ENCODE measurements around the gene NDUFS2.

The NDUFS2 gene

DNA sequence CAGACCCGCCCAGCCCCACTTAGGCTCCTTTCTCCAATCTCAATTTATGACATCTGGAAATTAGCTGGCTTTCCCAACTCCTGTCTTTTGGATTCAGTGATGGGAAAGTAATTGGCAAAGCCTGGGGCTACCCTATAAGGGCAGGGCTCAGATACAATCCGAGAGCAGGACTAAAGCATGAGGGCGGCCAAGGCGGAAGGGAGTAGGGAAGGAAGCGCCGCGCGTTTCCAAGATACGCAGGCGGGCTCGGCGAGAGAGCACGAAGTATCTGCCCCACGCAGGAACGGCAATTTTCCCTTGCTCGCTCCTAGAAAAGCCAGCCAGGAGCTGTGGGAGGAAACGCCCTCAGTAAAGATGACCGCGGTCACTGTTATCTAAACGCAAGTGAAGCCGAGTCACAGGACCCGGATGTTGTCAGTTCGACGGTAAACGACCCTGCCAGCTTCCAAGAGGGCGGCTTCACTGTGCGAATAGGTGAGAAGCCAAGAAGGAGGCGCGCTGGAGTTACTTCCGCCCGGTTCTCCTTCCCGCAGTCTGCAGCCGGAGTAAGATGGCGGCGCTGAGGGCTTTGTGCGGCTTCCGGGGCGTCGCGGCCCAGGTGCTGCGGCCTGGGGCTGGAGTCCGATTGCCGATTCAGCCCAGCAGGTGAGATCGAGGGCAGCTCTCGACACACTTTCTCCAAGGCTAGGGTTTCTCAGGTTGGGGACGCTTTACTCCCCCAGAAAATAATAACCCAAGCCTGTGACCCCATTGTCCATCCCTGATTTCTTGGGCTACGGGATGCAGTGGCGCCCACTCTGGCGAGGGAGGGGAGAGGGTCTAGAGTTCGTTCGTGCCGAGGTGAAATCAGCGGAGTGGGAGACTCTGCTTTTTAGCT is at the start of gene NDUFS2:
Gene NDUFS2, plus strand, starts transcription at position 532 of the 877 bp plus-strand sequence. Its CDS starts 19 bp downstream, at position 551.
- Histone ChIP-seq H3K4me3 (ENCODE audit: low read length in 2 of 2) (peak within 1 kb of the TSS; percentile 99), H3K9ac (ENCODE audit: low read length in 2 of 2) (peak within 1 kb of the TSS; percentile 96 to 98), H3K27me3 (ENCODE audit: control insufficient read depth in 1 of 2, insufficient read depth in 2 of 2, low read length in 2 of 2) (no peaks in the 10 kb centered on the region), H3K9me3 (ENCODE audit: control insufficient read depth in 2 of 2, low read length in 2 of 2) (no peaks in the 10 kb centered on the region), H3K4me1 (ENCODE audit: control insufficient read depth, insufficient read depth, low read length) (peaks cover 59% of the 10 kb centered on the region), H3K36me3 (ENCODE audit: control insufficient read depth in 2 of 2, insufficient read depth in 2 of 2, low read length in 2 of 2) (peaks cover 4 to 14% of the 10 kb centered on the region in 2 donors), H3K27ac (ENCODE audit: low read length) (peak within 1 kb of the TSS; percentile 99)

- H3K9ac ChIP-seq (ENCODE audit: low read length in 2 of 2): peak overlapping the region in 1 of 2 donors; percentile 97
Observed at GRCh38 chr1:161153176-161153575, 49.0 kb upstream of the NDUFS2 start.

DNA sequence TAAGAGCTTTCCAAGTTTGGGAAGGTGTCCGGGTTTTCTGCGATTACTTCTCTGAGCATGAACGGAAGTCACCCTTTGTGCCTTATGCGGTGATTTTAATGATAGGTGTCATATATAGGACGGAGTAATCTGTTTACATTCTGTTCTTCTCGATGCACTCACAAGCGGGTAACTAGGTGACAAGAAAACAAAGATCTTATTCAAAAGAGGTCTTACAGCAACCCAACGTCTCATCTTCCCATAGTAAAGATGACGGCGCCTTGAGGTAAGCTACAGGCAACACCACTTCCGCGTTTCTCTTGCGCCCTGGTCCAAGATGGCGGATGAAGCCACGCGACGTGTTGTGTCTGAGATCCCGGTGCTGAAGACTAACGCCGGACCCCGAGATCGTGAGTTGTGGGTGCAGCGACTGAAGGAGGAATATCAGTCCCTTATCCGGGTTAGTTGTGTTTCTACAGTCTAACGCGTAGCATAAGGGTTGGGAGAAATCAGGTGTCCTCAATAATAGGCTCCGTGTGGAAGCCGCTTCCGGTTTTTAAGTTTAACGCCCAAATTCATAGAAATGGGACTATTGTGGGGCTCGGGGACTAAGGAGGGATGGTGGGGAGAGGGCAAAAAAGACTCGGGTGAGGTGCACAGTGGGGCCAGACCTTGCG is 48.4 kb upstream of the NDUFS2 start, which contains the start of gene UFC1:
Gene UFC1, plus strand, starts transcription at position 297 of the 656 bp plus-strand sequence. Its CDS starts 20 bp downstream, at position 317.
- Histone ChIP-seq H3K9me3 (ENCODE audit: control insufficient read depth in 2 of 2, low read length in 2 of 2) (no peaks in the 10 kb centered on the region), H3K4me1 (ENCODE audit: control insufficient read depth, insufficient read depth, low read length) (peaks cover 9% of the 10 kb centered on the region), H3K27ac (ENCODE audit: low read length) (peak within 1 kb of the TSS; percentile 95), H3K27me3 (ENCODE audit: control insufficient read depth in 1 of 2, insufficient read depth in 2 of 2, low read length in 2 of 2) (no peaks in the 10 kb centered on the region), H3K36me3 (ENCODE audit: control insufficient read depth in 2 of 2, insufficient read depth in 2 of 2, low read length in 2 of 2) (peaks cover 9 to 13% of the 10 kb centered on the region in 2 donors), H3K9ac (ENCODE audit: low read length in 2 of 2) (peak within 1 kb of the TSS; percentile 97 to 100), H3K4me3 (ENCODE audit: low read length in 2 of 2) (peak within 1 kb of the TSS; percentile 93 to 100)

More at GRCh38 chr1:161153176-161153575, 49.0 kb upstream of the NDUFS2 start:
- H3K4me1 ChIP-seq (ENCODE audit: control insufficient read depth, insufficient read depth, low read length): peaks cover 3% of the 10 kb centered on the region
- H3K9me3 ChIP-seq (ENCODE audit: control insufficient read depth in 2 of 2, low read length in 2 of 2): no peaks in the 10 kb centered on the region
- no peaks in the 10 kb centered on the region for H3K27me3 ChIP-seq (ENCODE audit: control insufficient read depth in 1 of 2, insufficient read depth in 2 of 2, low read length in 2 of 2)
- H3K27ac ChIP-seq (ENCODE audit: low read length): peak overlapping the region; percentile 95
- peak overlapping the region; percentile 56 to 100 for H3K4me3 ChIP-seq (ENCODE audit: low read length in 2 of 2)
- H3K36me3 ChIP-seq (ENCODE audit: control insufficient read depth in 2 of 2, insufficient read depth in 2 of 2, low read length in 2 of 2): peaks cover 9 to 10% of the 10 kb centered on the region in 2 donors

GRCh38 chr1:161157867-161158266 is 44.3 kb upstream of the NDUFS2 start:
- H3K4me1 ChIP-seq (ENCODE audit: control insufficient read depth, insufficient read depth, low read length): peaks cover 34% of the 10 kb centered on the region
- no peak overlapping the region for H3K9ac ChIP-seq (ENCODE audit: low read length in 2 of 2)
- H3K27me3 ChIP-seq (ENCODE audit: control insufficient read depth in 1 of 2, insufficient read depth in 2 of 2, low read length in 2 of 2): no peaks in the 10 kb centered on the region
- no peaks in the 10 kb centered on the region for H3K9me3 ChIP-seq (ENCODE audit: control insufficient read depth in 2 of 2, low read length in 2 of 2)
- peaks cover 9 to 25% of the 10 kb centered on the region in 2 donors for H3K36me3 ChIP-seq (ENCODE audit: control insufficient read depth in 2 of 2, insufficient read depth in 2 of 2, low read length in 2 of 2)
- no peak overlapping the region for H3K4me3 ChIP-seq (ENCODE audit: low read length in 2 of 2)
- no peak overlapping the region for H3K27ac ChIP-seq (ENCODE audit: low read length)

DNA sequence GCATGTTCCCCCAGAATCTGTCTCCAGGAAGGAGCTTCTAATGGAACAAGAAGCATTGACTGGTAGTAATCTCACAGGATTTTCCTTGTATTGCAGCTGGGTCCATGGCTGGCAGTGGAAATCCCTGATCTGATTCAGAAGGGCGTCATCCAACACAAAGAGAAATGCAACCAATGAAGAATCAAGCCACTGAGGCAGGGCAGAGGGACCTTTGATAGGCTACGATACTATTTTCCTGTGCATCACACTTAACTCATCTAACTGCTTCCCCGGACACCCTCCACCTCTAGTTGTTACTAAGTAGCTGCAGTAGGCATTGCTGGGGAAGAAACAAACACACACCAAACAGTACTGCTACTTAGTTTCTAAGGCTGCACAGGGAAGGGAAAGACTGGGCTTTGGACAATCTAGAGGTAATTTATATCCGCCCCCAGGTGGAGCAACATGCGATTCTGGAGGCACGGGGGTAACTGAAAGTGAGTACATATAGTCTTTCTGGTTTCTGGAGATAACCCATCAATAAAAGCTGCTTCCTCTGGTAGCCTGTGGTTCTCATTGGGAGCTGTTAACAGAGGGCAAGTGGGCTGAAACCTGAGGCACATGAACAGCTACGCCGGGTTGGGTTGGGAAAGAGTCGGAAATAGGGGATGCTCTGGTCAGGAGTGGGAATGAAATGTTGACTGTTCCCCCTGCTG is 43.7 kb upstream of the NDUFS2 start:
- H3K36me3 ChIP-seq (ENCODE audit: control insufficient read depth in 2 of 2, insufficient read depth in 2 of 2, low read length in 2 of 2): peaks cover 9 to 31% of the 10 kb centered on the region in 2 donors
- peak overlapping the region; percentile 78 to 89 for H3K9ac ChIP-seq (ENCODE audit: low read length in 2 of 2)
- H3K27ac ChIP-seq (ENCODE audit: low read length): peak overlapping the region; percentile 83
- peaks cover 34% of the 10 kb centered on the region for H3K4me1 ChIP-seq (ENCODE audit: control insufficient read depth, insufficient read depth, low read length)
- H3K9me3 ChIP-seq (ENCODE audit: control insufficient read depth in 2 of 2, low read length in 2 of 2): no peaks in the 10 kb centered on the region
- H3K4me3 ChIP-seq (ENCODE audit: low read length in 2 of 2): peak overlapping the region in 1 of 2 donors; percentile 90
- H3K27me3 ChIP-seq (ENCODE audit: control insufficient read depth in 1 of 2, insufficient read depth in 2 of 2, low read length in 2 of 2): no peaks in the 10 kb centered on the region

GRCh38 chr1:161159087-161159912 is 42.9 kb upstream of the NDUFS2 start, which contains the start of gene USP21:
Gene USP21 (plus strand): TSS chr1:161159500. CDS start chr1:161160641, 1,141 bp downstream.
- peaks cover 34% of the 10 kb centered on the region for H3K4me1 ChIP-seq (ENCODE audit: control insufficient read depth, insufficient read depth, low read length)
- no peaks in the 10 kb centered on the region for H3K9me3 ChIP-seq (ENCODE audit: control insufficient read depth in 2 of 2, low read length in 2 of 2)
- peak within 1 kb of the TSS; percentile 90 to 97 for H3K4me3 ChIP-seq (ENCODE audit: low read length in 2 of 2)
- no peaks in the 10 kb centered on the region for H3K27me3 ChIP-seq (ENCODE audit: control insufficient read depth in 1 of 2, insufficient read depth in 2 of 2, low read length in 2 of 2)
- H3K36me3 ChIP-seq (ENCODE audit: control insufficient read depth in 2 of 2, insufficient read depth in 2 of 2, low read length in 2 of 2): peaks cover 9 to 38% of the 10 kb centered on the region in 2 donors
- H3K27ac ChIP-seq (ENCODE audit: low read length): peak within 1 kb of the TSS; percentile 83
- peak within 1 kb of the TSS; percentile 87 to 89 for H3K9ac ChIP-seq (ENCODE audit: low read length in 2 of 2)

- Histone ChIP-seq H3K4me3 (ENCODE audit: low read length in 2 of 2) (peak overlapping the region; percentile 90 to 97), H3K36me3 (ENCODE audit: control insufficient read depth in 2 of 2, insufficient read depth in 2 of 2, low read length in 2 of 2) (peaks cover 9 to 40% of the 10 kb centered on the region in 2 donors), H3K9ac (ENCODE audit: low read length in 2 of 2) (peak overlapping the region; percentile 87 to 89), H3K9me3 (ENCODE audit: control insufficient read depth in 2 of 2, low read length in 2 of 2) (no peaks in the 10 kb centered on the region), H3K4me1 (ENCODE audit: control insufficient read depth, insufficient read depth, low read length) (peaks cover 32% of the 10 kb centered on the region), H3K27me3 (ENCODE audit: control insufficient read depth in 1 of 2, insufficient read depth in 2 of 2, low read length in 2 of 2) (no peaks in the 10 kb centered on the region), H3K27ac (ENCODE audit: low read length) (peak overlapping the region; percentile 83)
Observed at GRCh38 chr1:161159913-161160243, 42.3 kb upstream of the NDUFS2 start.

- peaks cover 40% of the 10 kb centered on the region for H3K4me1 ChIP-seq (ENCODE audit: control insufficient read depth, insufficient read depth, low read length)
- peaks cover 9 to 40% of the 10 kb centered on the region in 2 donors for H3K36me3 ChIP-seq (ENCODE audit: control insufficient read depth in 2 of 2, insufficient read depth in 2 of 2, low read length in 2 of 2)
- no peak overlapping the region for H3K27ac ChIP-seq (ENCODE audit: low read length)
- H3K9ac ChIP-seq (ENCODE audit: low read length in 2 of 2): peak overlapping the region in 1 of 2 donors; percentile 47
- H3K4me3 ChIP-seq (ENCODE audit: low read length in 2 of 2): peak overlapping the region in 1 of 2 donors; percentile 90
- no peaks in the 10 kb centered on the region for H3K27me3 ChIP-seq (ENCODE audit: control insufficient read depth in 1 of 2, insufficient read depth in 2 of 2, low read length in 2 of 2)
- H3K9me3 ChIP-seq (ENCODE audit: control insufficient read depth in 2 of 2, low read length in 2 of 2): no peaks in the 10 kb centered on the region
Observed at GRCh38 chr1:161160671-161161145, 41.5 kb upstream of the NDUFS2 start.

GRCh38 chr1:161161652-161162051 is 40.5 kb upstream of the NDUFS2 start:
- Histone ChIP-seq H3K9ac (ENCODE audit: low read length in 2 of 2) (no peak overlapping the region), H3K9me3 (ENCODE audit: control insufficient read depth in 2 of 2, low read length in 2 of 2) (no peaks in the 10 kb centered on the region), H3K27me3 (ENCODE audit: control insufficient read depth in 1 of 2, insufficient read depth in 2 of 2, low read length in 2 of 2) (no peaks in the 10 kb centered on the region), H3K4me1 (ENCODE audit: control insufficient read depth, insufficient read depth, low read length) (peaks cover 42% of the 10 kb centered on the region), H3K27ac (ENCODE audit: low read length) (no peak overlapping the region), H3K36me3 (ENCODE audit: control insufficient read depth in 2 of 2, insufficient read depth in 2 of 2, low read length in 2 of 2) (peaks cover 9 to 40% of the 10 kb centered on the region in 2 donors), H3K4me3 (ENCODE audit: low read length in 2 of 2) (no peak overlapping the region)
